ENCODE results near the gene IRF6. TPM values are rescaled to one million over a fixed set of nuclear protein-coding genes. Genes with fewer than 3 reads are reported as not detected.

The IRF6 gene
- total and polyA plus RNA-seq, 2 of the 8 experiments (the other 6 are each of a cell fraction or from before 2014, with no cell fraction given) = 9.6 to 13.4 TPM

- no peak overlapping the region for H2BK12ac ChIP-seq (ENCODE audit: low read depth, low read length)
- DNase-seq (ENCODE audit: low read depth in 1 of 2, low spot score in 2 of 2) = no peak
- no peak overlapping the region for H2BK15ac ChIP-seq (ENCODE audit: low read length)
- no peaks in the 10 kb centered on the region for H3K36me3 ChIP-seq (ENCODE audit: control insufficient read depth in 2 of 4, insufficient read depth in 4 of 4, low read length in 3 of 4)
- peaks cover 12% of the 10 kb centered on the region; the same call in 1 of the 2 replicates for H3K23me2 ChIP-seq (ENCODE audit: low read depth, low read length)
- no peak overlapping the region for H2BK20ac ChIP-seq (ENCODE audit: low read length)
- H3K4me1 ChIP-seq (replicated peaks in 1 of 4; ENCODE audit: control insufficient read depth in 3 of 4, insufficient read depth in 4 of 4, low read length in 3 of 4) = peaks cover 0 to 7% (median 0%) of the 10 kb centered on the region in 4 experiments; a peak in 4 of 7 replicates
- no peak overlapping the region for H2AFZ ChIP-seq (ENCODE audit: low read length)
- ChIA-PET CTCF (ENCODE audit: partially characterized antibody) (interaction anchor here (1.4 to 11.7 kb wide), 3 partner anchors 8 to 17 kb away, joined by 3 to 254 read pairs (median 19); partner anchors contain the start of gene UTP25), POLR2A (ENCODE audit: partially characterized antibody) (interaction anchor here (1.2 to 1.5 kb wide), 2 partner anchors 20 to 566 kb away, joined by 3 read pairs; partner anchors contain the start of gene UTP25)
- no peak overlapping the region for H3K56ac ChIP-seq (replicated peaks; ENCODE audit: insufficient read length, low read depth, low read length)
- H4K8ac ChIP-seq (ENCODE audit: extremely low read depth, insufficient read depth, low read length) = no peak overlapping the region
- H3K4me3 ChIP-seq (ENCODE audit: extremely low read depth in 1 of 4, insufficient read depth in 2 of 4, low read depth in 3 of 4, low read length in 4 of 4) = no peak overlapping the region
- FAIRE-seq = no peak
- peaks cover 0 to 7% of the 10 kb centered on the region in 2 experiments; a peak in 1 of 4 replicates for H3K79me2 ChIP-seq (ENCODE audit: control insufficient read depth in 1 of 2, insufficient read depth in 2 of 2, low read length in 2 of 2)
- H3K9ac ChIP-seq (replicated peaks in 1 of 4; ENCODE audit: extremely low read depth in 1 of 4, low read depth in 3 of 4, low read length in 3 of 4) = no peak overlapping the region
- no peak overlapping the region for H3K18ac ChIP-seq (ENCODE audit: extremely low read depth, low read length)
- H3K14ac ChIP-seq (ENCODE audit: insufficient read length) = no peak overlapping the region
- no peaks in the 10 kb centered on the region for H3K9me3 ChIP-seq (ENCODE audit: insufficient read depth in 2 of 2, low read depth in 1 of 2, low read length in 1 of 2)
- H2BK120ac ChIP-seq (replicated peaks; ENCODE audit: low read depth, low read length) = no peak overlapping the region
- TF ChIP-seq HDAC2 (IDR thresholded peaks at IDR 0.05; ENCODE audit: borderline replicate concordance in 1 of 2, low read depth in 2 of 2, low read length in 2 of 2) (no peak), RBBP5 (IDR thresholded peaks at IDR 0.05; ENCODE audit: borderline replicate concordance, low read depth, low read length) (no peak), CHD2 (IDR thresholded peaks at IDR 0.05; ENCODE audit: low read length) (no peak), HDAC6 (IDR thresholded peaks at IDR 0.05; ENCODE audit: low read depth, low read length) (no peak), POLR2A (IDR thresholded peaks at IDR 0.05; ENCODE audit: control extremely low read depth in 1 of 2, low read depth in 2 of 2, low read length in 2 of 2) (no peak), SP4 (IDR thresholded peaks at IDR 0.05; ENCODE audit: low read length) (no peak), TCF12 (IDR thresholded peaks at IDR 0.05; ENCODE audit: low read depth, low read length) (no peak), EZH2 (IDR thresholded peaks at IDR 0.05; ENCODE audit: low read depth, low read length, severe bottlenecking) (no peak), GTF2F1 (IDR thresholded peaks at IDR 0.05; ENCODE audit: borderline replicate concordance, low read depth, low read length) (no peak)
- no peak overlapping the region for H2BK5ac ChIP-seq (ENCODE audit: low read depth, low read length)
- H2AK5ac ChIP-seq (ENCODE audit: low read depth, low read length) = no peak overlapping the region
- H4K20me1 ChIP-seq (replicated peaks in 1 of 2; ENCODE audit: control insufficient read depth in 1 of 2, insufficient read depth in 2 of 2, low read length in 2 of 2) = peaks cover 0 to 6% of the 10 kb centered on the region in 2 experiments
- no peak overlapping the region for H3K4ac ChIP-seq (replicated peaks; ENCODE audit: insufficient read length, low read depth, low read length)
- H3K79me1 ChIP-seq (ENCODE audit: low read depth, low read length) = no peaks in the 10 kb centered on the region; the same call in none of the 2 replicates
- no peak overlapping the region for H3K23ac ChIP-seq (ENCODE audit: insufficient read length)
- H4K91ac ChIP-seq (replicated peaks; ENCODE audit: insufficient read length, low read length) = no peak overlapping the region
- no peak overlapping the region for H4K5ac ChIP-seq (ENCODE audit: insufficient read length, low read depth, low read length)
- no peak overlapping the region for H3K4me2 ChIP-seq (ENCODE audit: insufficient read depth in 1 of 2, low read depth in 2 of 2, low read length in 2 of 2)
- H3K27me3 ChIP-seq (replicated peaks in 1 of 4; ENCODE audit: control insufficient read depth in 3 of 4, extremely low read depth in 1 of 4, insufficient read depth in 3 of 4, low read length in 3 of 4) = no peaks in the 10 kb centered on the region
- WGBS, 2 experiments (ENCODE audit: extremely low coverage in 1 of 2, insufficient coverage in 1 of 2, insufficient read length in 1 of 2, insufficient replicate concordance in 2 of 2, low coverage in 1 of 2, low lambda C conversion rate in 2 of 2, missing lambda C conversion rate in 1 of 2) = 90% methylated on average over 4 of the region's 4 CpGs; no CpG with 5 or more reads in 1 of the 2 experiments
- no peak overlapping the region for H3K27ac ChIP-seq (ENCODE audit: low read depth, low read length)
Measured at GRCh38 chr1:209807509-209807908, 1.6 kb upstream of the IRF6 start.

Measured in H1 (cell line).